Peyer's patch (tissue), 4 donors: ENCODE data around the gene SKAP2.

Experiments
- POLR2A ChIP-seq, 2 donors: fragments of 450-650 bp; IDR thresholded peaks; one replicate each; pipeline ENCODE4 v1.5.1; 2017; ENCODE audit warnings: antibody characterized with exemption in 2 of 2, mild to moderate bottlenecking in 2 of 2, moderate library complexity in 2 of 2
- TF ChIP-seq, protein P1 (sequence below), 6 experiments: fragments of 450-650 bp in 4 of 6; fragments of 200-600 bp in 2 of 6; sonication (generic) in 1 of 6; IDR thresholded peaks; one replicate each; pipeline ENCODE4 v1.5.1; 2017 to 2019; ENCODE audit warnings: antibody characterized with exemption in 6 of 6, mild to moderate bottlenecking in 3 of 6, moderate library complexity in 1 of 6

DNA sequence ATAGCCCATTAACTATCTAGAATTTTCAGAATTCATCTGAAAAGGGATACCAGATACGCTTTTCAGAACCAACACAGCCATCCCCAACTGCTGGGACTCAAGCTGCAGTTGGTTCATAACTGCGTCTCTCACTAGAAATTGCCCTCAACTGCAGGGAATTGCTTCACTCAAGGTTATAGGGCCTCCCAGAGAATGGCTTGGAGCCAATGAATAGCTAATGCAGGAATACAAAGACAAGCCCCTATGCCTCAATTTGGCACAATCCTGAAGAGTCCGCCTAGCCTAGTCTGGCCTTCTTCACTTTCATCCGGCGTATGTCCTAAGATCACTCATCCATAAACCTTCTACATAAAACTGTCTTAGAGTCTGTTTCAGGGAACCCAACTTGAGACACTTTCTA, 164.0 kb downstream of the SKAP2 start:
- TF ChIP-seq, protein P1, sequence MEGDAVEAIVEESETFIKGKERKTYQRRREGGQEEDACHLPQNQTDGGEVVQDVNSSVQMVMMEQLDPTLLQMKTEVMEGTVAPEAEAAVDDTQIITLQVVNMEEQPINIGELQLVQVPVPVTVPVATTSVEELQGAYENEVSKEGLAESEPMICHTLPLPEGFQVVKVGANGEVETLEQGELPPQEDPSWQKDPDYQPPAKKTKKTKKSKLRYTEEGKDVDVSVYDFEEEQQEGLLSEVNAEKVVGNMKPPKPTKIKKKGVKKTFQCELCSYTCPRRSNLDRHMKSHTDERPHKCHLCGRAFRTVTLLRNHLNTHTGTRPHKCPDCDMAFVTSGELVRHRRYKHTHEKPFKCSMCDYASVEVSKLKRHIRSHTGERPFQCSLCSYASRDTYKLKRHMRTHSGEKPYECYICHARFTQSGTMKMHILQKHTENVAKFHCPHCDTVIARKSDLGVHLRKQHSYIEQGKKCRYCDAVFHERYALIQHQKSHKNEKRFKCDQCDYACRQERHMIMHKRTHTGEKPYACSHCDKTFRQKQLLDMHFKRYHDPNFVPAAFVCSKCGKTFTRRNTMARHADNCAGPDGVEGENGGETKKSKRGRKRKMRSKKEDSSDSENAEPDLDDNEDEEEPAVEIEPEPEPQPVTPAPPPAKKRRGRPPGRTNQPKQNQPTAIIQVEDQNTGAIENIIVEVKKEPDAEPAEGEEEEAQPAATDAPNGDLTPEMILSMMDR (IDR thresholded peaks at IDR 0.05), result no peak
- TF ChIP-seq POLR2A (IDR thresholded peaks at IDR 0.05), result no peak
